Breast epithelium (tissue), 3 donors: ENCODE results near the gene LGALS3BP.

ENCODE experiments used
- POLR2A ChIP-seq: fragments of 450-650 bp; IDR thresholded peaks from one replicate; pipeline ENCODE4 v1.6.1; 2016; ENCODE audit warnings: antibody characterized with exemption, mild to moderate bottlenecking, moderate library complexity
- TF ChIP-seq, protein P1 (sequence below), 3 donors: fragments of 450-650 bp; IDR thresholded peaks; one replicate each; pipeline ENCODE4 v1.5.1; 2016 to 2017; ENCODE audit warnings: antibody characterized with exemption in 3 of 3, mild to moderate bottlenecking in 3 of 3, moderate library complexity in 3 of 3

DNA sequence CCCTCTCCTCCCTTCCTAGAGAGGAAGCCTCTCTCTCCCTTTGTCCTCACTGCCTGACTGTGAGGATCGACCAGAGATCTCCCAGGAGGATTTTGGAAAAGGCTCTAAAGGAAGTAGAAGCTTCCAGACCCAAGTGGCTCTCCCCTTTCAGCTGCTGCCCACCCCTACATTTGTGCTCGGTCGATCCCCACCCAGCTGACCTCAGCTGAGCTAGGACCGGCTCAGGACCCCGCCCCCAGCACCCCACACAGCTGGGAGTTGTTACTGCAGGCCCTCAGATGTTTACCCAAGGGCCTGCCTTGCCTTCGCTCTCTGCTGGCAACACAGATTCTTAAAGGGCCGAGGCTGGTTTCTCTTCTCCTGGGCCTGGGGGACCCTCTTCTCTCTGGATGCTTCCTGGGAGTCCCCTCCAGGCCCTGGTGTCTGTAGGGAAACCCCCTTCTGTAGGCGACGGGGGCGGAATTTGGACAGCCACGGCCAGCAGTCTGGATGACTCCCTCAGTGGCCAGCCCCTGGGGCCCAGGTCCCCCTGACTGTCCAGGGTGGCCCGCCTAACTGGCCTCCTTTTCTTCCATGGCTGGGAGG lies 27.7 kb downstream of the LGALS3BP start:
- TF ChIP-seq, protein P1, sequence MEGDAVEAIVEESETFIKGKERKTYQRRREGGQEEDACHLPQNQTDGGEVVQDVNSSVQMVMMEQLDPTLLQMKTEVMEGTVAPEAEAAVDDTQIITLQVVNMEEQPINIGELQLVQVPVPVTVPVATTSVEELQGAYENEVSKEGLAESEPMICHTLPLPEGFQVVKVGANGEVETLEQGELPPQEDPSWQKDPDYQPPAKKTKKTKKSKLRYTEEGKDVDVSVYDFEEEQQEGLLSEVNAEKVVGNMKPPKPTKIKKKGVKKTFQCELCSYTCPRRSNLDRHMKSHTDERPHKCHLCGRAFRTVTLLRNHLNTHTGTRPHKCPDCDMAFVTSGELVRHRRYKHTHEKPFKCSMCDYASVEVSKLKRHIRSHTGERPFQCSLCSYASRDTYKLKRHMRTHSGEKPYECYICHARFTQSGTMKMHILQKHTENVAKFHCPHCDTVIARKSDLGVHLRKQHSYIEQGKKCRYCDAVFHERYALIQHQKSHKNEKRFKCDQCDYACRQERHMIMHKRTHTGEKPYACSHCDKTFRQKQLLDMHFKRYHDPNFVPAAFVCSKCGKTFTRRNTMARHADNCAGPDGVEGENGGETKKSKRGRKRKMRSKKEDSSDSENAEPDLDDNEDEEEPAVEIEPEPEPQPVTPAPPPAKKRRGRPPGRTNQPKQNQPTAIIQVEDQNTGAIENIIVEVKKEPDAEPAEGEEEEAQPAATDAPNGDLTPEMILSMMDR (IDR thresholded peaks at IDR 0.05), result no peak
- TF ChIP-seq POLR2A, result no peak
